Liver (tissue), 3 donors: ENCODE measurements around the gene MOB3C.

Source experiments
- EGR1 ChIP-seq, 2 donors: IDR thresholded peaks; 2 replicates each; pipeline ENCODE4 v1.6.1; 2016 to 2018; ENCODE audit warnings: antibody characterized with exemption in 2 of 2, low read depth in 2 of 2
- FOXA2 ChIP-seq: IDR thresholded peaks from 2 replicates; pipeline ENCODE4 v1.6.1; 2016; ENCODE audit warnings: antibody characterized with exemption
- GABPA ChIP-seq, 2 donors: IDR thresholded peaks in 1 of 2; conservative IDR thresholded peaks in 1 of 2; 2 replicates each; pipeline ENCODE4 v1.6.1; 2016; ENCODE audit warnings: antibody characterized with exemption in 2 of 2, mild to moderate bottlenecking in 1 of 2, moderate library complexity in 1 of 2
- NR2F2 ChIP-seq: IDR thresholded peaks from 2 replicates; pipeline ENCODE4 v1.6.1; 2016; ENCODE audit warnings: antibody characterized with exemption
- RAD21 ChIP-seq, 2 donors: IDR thresholded peaks; 2 replicates each; pipeline ENCODE4 v1.6.1; 2016; ENCODE audit warnings: antibody characterized with exemption in 2 of 2, mild to moderate bottlenecking in 2 of 2
- SP1 ChIP-seq: IDR thresholded peaks from 2 replicates; pipeline ENCODE4 v1.6.1; 2018; ENCODE audit warnings: antibody characterized with exemption, mild to moderate bottlenecking
- TAF1 ChIP-seq: conservative IDR thresholded peaks from 2 replicates; pipeline ENCODE4 v1.6.1; 2016; ENCODE audit warnings: antibody characterized with exemption, mild to moderate bottlenecking
- YY1 ChIP-seq: IDR thresholded peaks from 2 replicates; pipeline ENCODE4 v1.6.1; 2016; ENCODE audit warnings: antibody characterized with exemption, mild to moderate bottlenecking
- TF ChIP-seq, protein P1 (sequence below): fragments of 150-350 bp; IDR thresholded peaks from 2 replicates; pipeline ENCODE4 v1.5.1; 2017; ENCODE audit warnings: improper control_type of control experiment, low read depth, low read length; ENCODE audit not compliant: missing input control
- TF ChIP-seq, protein P2 (sequence below): IDR thresholded peaks from 2 replicates; pipeline ENCODE4 v1.6.1; 2016; ENCODE audit warnings: antibody characterized with exemption
- TF ChIP-seq, protein P3 (sequence below): IDR thresholded peaks from 2 replicates; pipeline ENCODE4 v1.6.1; 2016; ENCODE audit warnings: antibody characterized with exemption, mild to moderate bottlenecking
- TF ChIP-seq, protein P4 (sequence below): IDR thresholded peaks from 2 replicates; pipeline ENCODE4 v1.6.1; 2016; ENCODE audit warnings: antibody characterized with exemption
- donor health status: healthy.
- donor health status: healthy.

DNA sequence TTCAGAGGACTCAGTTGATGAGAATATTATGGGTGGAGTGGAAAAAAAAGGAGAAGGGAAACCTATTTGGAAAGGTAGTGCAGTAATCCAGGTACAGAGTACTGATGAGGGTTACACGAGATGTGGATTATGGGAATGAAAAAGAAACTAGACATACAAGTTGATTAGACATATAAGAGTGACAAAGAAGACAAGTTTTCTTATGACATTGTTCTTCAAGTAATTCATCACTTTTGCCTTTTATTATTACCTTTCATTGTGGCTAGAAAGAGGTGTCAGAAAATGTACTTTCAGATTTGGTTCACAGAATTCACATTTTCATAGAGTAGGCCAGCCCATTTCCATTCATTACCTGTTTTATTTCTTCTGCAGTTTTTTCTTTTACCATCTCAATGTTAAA is 41.2 kb upstream of the MOB3C start:
- TF ChIP-seq, protein P1, sequence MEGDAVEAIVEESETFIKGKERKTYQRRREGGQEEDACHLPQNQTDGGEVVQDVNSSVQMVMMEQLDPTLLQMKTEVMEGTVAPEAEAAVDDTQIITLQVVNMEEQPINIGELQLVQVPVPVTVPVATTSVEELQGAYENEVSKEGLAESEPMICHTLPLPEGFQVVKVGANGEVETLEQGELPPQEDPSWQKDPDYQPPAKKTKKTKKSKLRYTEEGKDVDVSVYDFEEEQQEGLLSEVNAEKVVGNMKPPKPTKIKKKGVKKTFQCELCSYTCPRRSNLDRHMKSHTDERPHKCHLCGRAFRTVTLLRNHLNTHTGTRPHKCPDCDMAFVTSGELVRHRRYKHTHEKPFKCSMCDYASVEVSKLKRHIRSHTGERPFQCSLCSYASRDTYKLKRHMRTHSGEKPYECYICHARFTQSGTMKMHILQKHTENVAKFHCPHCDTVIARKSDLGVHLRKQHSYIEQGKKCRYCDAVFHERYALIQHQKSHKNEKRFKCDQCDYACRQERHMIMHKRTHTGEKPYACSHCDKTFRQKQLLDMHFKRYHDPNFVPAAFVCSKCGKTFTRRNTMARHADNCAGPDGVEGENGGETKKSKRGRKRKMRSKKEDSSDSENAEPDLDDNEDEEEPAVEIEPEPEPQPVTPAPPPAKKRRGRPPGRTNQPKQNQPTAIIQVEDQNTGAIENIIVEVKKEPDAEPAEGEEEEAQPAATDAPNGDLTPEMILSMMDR, result no peak
- TF ChIP-seq, protein P2, sequence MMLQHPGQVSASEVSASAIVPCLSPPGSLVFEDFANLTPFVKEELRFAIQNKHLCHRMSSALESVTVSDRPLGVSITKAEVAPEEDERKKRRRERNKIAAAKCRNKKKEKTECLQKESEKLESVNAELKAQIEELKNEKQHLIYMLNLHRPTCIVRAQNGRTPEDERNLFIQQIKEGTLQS, result no peak
- TF ChIP-seq, protein P3, sequence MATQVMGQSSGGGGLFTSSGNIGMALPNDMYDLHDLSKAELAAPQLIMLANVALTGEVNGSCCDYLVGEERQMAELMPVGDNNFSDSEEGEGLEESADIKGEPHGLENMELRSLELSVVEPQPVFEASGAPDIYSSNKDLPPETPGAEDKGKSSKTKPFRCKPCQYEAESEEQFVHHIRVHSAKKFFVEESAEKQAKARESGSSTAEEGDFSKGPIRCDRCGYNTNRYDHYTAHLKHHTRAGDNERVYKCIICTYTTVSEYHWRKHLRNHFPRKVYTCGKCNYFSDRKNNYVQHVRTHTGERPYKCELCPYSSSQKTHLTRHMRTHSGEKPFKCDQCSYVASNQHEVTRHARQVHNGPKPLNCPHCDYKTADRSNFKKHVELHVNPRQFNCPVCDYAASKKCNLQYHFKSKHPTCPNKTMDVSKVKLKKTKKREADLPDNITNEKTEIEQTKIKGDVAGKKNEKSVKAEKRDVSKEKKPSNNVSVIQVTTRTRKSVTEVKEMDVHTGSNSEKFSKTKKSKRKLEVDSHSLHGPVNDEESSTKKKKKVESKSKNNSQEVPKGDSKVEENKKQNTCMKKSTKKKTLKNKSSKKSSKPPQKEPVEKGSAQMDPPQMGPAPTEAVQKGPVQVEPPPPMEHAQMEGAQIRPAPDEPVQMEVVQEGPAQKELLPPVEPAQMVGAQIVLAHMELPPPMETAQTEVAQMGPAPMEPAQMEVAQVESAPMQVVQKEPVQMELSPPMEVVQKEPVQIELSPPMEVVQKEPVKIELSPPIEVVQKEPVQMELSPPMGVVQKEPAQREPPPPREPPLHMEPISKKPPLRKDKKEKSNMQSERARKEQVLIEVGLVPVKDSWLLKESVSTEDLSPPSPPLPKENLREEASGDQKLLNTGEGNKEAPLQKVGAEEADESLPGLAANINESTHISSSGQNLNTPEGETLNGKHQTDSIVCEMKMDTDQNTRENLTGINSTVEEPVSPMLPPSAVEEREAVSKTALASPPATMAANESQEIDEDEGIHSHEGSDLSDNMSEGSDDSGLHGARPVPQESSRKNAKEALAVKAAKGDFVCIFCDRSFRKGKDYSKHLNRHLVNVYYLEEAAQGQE, result no peak
- TF ChIP-seq YY1 (no peak), SP1 (no peak), EGR1 (IDR thresholded peaks at IDR 0.05; ENCODE audit: low read depth in 2 of 2) (no peak), TAF1 (no peak), GABPA (IDR thresholded peaks at IDR 0.05 in 1 of 2, conservative IDR thresholded peaks at IDR 0.05 in 1 of 2) (no peak), NR2F2 (no peak), FOXA2 (no peak), RAD21 (IDR thresholded peaks at IDR 0.05) (no peak)
- TF ChIP-seq, protein P4, sequence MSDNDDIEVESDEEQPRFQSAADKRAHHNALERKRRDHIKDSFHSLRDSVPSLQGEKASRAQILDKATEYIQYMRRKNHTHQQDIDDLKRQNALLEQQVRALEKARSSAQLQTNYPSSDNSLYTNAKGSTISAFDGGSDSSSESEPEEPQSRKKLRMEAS, result no peak
